GDM1 (cell line): ENCODE results near the gene NPAS3.
A peak's percentile ranks its signal among the peaks of the same experiment; 100 is the strongest.

Experiments
- DNase-seq: peaks from one replicate; lab custom pipeline; 2025; lab: John Stamatoyannopoulos, UW

Gene NPAS3

DNA sequence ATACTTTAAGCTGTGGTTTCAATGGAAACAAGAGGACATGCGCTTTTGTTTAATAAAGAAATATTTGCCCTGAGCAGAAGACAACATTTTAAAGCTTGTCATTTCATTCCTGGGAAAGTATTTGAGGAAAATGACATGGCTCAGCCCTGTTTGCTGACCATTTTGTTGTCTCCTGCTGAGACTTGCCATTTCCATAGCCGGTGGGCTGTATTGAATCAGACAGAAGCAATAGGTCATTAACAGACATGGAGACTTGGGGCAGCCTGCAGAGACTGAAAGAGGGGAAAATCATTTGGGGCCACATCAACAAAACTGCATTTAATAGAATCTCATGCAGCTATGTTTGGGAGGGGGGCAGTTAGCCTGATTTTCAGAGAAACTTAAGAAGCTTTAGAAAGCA is 443.0 kb downstream of the NPAS3 start:
- no peak for DNase-seq

DNA sequence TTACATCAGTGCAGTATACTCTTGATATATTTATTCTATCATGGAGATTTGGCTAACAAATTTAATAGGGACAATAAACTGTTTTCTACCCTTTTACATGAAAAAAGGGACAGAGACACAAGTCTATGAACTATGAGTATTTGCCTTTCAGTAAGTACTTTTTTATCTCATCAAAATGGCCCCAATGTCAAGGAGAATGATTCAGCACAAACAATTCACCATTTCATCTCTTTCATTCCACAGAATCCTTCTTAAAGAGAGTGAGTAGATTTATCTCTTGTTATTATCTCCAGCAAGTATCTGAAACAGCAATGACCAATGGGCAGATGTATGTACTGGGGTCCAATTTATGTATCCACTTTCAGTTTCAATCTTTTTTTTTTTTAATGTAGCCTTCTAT is 447.5 kb downstream of the NPAS3 start:
- no peak for DNase-seq

DNA sequence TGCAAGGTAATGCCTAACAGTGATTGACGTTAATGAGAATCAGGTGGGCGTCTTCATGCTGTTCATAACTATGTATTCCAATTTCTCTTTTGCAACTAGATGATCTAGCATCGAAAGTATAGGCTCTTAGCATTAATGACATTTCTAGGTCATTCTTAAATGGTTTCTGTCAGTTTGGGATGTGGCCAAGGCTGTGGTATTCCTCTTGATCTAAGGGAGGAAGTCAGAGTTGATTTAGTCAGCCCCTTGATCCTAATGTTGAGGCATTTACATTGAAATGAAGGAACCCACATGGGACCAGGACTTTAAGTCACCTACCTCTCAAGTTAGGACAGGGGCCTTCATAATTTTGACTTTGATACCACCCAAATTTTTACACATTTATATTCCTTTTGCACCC is 448.1 kb downstream of the NPAS3 start:
- no peak for DNase-seq

DNA sequence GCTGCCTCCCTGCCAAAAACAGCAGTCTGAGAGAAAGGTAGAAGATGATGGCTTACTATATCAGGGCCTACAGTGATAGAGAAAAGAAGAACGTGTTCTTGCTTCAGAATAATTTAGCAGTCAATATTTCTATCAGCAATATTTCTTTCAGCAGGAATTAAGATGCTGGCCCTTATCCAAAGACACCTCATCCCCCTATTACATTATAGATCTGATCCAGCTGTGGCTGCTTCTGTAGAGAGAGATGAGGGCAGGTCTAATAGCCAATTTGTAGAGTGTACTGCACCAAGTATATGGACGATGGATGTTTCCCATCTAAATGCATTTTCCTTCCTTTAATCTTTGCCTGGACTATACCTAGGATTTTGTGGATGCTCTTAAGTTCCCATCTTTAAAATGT is 451.7 kb downstream of the NPAS3 start:
- DNase-seq, result no peak

DNA sequence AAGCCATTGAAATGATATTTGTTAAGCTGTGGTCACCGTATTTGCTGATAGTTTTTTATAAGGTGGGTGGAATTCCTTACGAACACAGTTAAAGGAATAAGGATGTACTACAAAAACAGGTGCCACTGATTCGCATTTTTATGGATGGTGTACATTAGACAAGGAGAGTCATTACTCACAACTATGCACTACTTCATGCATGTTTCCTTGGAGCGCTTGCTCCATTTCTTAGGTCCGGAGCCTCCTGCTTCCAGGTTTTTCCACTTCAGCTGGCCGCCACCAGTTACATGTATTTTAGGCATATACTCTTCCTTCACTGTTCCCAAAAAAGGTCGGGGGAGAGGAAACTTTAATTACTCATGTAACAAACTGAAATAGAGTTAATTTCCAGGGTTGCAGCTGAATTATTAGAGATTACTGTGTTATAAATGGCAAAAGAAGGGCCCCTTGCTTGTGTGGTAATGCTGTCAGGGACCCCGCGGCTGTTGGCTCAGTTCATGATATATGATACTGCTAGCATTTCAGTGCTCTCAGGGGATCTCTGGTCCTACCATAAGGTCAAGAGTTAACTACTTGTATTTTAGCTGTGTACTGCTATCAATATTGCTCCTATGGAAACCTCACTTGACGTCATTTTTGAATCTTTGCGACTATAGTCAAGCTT is 454.7 kb downstream of the NPAS3 start:
- no peak for DNase-seq

DNA sequence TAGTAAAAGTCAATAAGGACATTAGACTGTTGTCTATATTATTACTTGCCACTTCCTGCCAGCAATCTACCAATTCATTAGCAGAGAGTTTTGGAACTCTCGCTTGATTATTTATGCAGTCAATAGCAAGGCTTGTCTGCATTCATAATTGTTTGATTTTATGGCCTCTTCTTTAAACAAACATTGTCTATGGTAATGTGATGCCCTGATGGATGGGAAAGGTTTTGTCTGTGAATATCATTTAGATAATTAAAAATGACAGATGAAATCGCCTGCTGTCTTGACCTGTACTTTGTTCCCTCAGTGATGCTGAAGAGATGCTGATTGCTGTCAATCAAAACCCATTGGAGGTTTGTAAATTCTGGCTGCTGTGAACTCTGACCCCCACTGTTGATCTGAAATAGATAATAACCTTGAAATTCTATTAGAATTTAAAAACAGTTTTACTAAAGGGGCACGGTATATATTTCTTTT is 455.3 kb downstream of the NPAS3 start:
- DNase-seq, result no peak

DNA sequence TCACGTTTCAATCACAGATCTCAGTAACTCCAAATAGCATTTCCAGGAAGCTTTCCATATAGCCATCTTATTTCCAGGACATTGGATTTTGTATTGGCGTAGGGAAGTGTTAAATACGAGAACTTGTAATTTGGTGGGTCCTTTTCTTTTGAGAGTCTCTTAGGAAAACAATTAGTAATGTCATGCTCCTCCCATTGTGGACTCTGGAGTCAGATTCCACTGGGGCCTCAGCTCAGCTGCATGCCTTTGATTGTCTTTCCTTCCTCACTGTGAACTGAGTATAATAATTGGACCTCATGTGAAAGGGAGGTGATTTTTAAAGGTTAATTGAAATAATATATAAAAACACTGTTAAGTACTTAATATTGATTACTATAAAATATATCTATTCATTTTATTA is 462.6 kb downstream of the NPAS3 start:
- DNase-seq, result no peak

DNA sequence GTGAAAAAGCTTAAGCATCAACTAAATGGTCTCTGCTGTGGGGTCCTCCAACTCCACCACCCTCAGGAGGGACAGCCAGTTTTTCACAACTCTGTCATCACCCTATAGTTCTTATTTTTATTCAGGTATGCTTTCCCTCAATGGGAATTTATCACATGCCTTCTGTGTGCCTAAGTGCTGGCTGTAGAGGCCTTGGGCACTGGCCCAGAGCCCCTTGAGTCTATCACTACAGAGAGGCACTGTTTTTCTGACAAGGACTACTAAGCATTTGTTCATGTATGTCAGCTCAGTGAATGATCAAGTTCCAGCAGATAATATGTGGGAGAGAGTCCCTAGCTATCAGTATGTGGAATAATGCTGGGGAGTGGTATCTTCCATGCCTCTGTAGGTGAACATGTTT is 463.9 kb downstream of the NPAS3 start:
- no peak for DNase-seq

DNA sequence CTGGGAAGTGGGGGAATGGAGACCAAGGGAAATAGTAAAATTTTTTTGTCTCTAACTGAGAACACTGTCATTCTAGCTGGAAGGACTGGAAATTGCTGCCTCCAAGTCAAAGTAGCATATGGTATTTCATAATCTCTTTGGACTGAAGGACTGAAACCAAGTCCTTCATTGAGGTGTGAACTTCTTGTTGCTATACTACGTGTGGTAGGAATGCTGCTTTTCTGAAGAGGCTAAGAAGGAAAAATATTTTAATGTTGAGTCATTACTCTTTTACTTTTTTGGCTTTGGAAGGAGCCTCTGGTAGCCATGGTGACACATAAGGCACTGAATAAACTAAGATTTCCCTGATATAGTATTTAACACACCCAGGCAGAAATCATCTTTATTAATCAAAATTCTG is 465.4 kb downstream of the NPAS3 start:
- no peak for DNase-seq

DNA sequence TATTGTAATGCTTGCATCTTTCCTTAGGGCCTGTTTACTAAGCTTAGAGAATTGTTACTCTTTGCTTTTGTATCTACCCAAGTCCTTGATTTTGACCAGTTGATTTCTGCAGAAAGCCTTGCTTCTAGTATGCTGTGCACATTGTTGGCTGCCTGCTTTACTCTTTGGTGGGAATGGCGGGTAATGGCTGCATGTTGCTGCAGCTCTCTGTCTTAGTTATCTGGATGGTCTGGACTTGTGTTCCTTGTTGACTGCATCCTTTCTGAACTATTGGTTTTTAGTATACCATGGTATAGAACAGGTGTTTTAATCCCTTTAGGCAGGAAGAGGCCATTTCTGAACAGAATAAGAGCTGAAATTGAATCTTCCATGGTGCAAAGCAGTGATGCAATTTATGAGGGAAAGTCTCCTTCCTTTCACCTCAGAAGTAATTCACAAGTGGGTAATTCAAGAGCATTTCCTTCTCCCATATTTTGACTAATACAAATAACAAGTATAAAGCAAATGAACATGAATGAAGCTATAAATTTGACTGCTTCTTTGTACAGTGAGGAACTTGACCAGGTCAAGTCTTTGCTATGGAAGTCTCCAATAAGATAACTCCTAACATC is 466.4 kb downstream of the NPAS3 start:
- DNase-seq, result no peak

DNA sequence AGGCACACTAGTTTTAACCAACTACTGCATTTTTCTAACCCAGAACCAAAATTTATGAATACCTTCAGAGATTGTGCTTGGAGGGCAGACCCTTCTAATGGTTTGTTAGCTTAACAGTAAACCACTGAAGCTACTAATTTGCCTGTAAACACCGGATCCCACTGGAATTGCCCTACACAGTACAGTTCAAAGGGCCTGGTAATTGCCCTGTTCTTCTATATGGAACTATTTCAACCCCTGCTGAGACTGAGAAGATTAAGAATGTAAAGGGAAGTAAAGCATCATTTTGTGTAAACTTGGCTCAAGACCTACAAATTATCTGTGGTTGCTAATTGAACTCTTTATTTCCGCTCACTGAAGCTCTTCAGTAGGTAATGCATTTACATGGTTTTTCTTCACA is 468.1 kb downstream of the NPAS3 start:
- DNase-seq, result no peak

DNA sequence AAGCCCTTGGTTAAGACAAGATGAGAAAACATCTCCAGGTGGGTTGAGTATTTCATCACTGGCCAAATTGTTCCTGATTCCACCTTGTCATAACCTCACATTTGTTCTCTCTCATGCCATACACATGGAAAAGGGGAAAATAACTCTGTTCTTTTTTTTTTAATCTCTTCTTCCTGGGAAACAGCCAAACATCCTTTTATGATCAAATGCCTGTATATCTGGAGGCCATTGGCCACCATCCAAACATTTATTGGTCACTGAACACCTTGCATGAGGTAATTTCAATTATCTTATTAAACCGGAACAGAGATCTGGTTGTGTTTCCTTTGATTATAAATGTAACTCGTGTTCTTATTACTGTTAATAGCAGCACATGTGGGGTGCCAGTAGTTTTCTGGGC is 469.6 kb downstream of the NPAS3 start:
- no peak for DNase-seq

DNA sequence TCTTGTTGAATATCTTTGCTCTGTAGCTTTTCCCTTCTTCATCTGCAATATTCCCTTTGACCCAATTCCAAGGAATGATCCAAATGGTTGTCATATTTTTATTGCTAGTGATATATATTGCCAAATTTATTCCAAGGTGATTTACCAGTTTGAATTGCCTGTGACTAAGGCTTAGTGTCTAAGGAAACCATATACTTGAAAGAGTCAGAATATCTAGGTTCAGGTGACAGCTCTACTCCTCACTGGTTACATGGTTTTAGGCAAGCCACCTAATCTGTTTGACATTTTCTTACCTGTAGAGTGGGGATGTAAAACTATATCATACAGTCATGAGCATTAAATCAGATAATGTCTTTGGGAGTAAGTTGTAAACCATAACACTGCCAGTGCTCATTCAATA is 473.8 kb downstream of the NPAS3 start:
- no peak for DNase-seq

DNA sequence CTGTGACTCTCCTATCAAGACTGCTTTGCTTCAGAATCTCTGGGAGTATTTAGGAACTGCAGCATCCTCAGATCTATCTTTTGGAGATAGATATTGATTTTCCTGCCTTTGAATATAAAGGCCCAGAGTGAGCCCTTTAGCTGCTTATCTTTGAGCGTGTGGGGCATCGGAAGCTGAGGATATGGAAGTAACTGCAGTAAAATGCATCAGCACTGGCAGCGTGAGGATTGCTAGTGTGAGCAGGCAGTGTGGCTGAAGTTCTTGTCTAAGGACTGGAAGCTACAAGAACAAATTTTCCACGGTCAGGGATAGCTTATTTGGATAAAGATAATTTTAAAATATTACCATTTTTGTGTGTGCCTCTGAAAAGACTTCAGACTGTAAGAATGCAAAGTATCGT is 474.7 kb downstream of the NPAS3 start:
- no peak for DNase-seq

DNA sequence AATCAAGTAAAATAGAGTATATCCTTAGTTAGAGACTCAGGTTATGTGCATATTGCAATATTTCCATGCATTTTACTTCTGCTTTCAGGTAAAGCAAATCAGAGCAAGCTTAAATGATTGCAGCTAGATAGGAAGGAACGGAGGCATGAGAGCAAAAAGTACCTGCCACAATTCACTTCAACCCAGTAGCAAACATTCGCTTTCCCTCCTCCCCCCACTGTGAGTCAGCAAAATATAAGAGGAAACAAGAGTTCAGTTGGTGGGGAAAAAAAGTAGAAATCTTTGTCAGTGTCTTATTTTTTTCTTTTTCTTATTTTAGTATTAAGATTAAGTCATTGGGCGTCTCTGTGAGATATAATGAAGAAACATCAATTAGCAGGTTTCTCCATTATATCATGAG is 475.4 kb downstream of the NPAS3 start:
- peak; percentile 40 for DNase-seq

DNA sequence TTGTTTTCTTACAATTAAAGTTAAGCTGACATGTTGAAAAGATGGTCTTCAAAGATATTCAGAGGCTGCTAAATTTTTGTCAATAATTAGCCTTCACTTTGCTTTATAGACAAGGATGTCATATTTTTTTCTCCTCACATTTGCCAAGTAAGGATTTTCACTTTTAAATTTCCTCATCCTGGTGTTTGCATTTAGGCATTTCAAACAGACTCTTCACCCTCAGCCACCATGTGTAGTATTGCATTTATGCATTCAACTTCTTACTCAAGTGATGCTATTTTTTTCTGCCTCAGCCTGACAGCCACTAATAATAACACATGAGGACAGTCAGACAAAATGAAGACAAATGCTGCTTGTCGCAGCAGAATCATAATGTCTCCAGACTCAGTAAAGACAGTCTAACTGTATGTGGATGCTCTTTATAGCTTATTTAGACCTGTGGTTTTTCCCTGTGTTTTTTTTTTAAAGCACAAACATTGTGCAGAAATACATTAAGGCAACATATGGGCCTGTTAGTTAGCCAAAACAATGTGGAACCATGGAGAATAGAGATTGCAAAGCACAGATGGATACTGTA is 481.5 kb downstream of the NPAS3 start:
- DNase-seq, result no peak

DNA sequence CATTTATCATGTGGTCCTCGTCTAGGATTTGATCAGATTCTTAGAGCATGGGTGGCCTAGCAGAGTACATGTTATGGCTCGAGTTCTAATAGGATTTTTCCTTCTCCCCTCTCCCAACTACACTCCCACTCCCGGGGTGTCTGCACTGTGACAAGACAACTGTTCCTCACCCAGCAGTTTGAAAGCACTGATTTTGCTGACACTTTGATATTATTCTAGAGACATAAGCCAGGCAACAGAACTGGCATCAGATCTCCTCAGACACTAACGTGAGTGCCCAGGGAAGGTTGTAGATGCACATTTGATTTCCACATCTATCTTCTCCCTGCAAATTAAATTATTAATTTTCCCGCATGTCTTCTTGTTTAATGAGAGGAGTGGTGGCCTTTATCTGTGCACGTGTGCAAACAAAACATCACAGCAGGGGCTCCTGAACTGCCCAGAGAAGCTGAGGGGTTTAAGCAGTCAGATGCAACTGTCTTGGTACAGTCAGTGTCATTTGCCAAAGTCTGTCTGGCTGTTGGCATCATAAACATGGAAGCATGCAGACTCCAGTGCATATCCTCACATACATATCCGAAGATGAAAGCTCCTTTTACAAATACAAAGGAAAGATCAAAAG is 491.8 kb downstream of the NPAS3 start:
- DNase-seq, result no peak

DNA sequence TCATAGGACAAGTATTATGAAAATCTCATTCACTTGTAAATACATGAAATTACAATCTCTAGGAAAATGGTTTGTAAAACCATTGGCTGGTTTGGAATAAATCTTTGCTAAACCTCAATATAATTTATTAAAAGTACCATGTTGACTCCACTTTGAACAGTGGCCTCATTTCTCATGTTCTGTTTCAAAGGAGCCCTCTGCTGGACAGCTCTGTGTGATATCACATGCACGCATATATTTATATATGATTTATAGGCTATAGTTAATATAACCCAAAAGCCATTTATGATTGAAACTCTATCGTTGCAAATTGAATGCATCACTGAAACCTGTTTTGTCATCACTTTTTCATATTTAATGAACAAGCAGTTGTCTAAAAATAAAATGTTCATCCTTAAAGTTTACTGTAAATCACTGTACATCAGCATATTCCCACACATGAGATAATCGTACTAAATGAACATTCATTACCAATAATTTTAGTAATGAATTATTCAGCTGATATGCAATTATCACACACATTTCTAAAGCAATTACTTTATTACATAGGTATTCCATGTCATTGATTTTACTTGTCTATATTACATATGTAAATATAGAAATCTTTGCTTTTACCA is 493.8 kb downstream of the NPAS3 start:
- DNase-seq, result no peak

DNA sequence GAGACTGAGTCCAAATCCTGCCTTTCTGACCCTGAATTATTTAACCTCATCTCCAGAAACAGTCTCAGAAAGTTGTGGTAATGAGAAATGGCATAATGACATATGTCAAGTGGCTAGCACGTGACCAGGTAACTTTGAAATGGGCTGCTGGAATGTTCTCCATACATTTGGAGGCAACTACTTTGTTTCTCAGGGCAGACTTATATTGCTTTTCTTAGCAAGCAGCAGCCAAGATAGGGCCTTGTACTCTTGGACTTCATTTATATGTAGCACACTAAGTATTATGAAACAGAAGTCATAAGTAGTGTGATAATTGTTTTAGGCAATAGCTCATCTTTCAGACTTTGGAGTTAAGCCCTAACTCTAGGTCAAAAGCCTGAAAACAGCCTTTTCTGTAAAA is 494.7 kb downstream of the NPAS3 start:
- no peak for DNase-seq

DNA sequence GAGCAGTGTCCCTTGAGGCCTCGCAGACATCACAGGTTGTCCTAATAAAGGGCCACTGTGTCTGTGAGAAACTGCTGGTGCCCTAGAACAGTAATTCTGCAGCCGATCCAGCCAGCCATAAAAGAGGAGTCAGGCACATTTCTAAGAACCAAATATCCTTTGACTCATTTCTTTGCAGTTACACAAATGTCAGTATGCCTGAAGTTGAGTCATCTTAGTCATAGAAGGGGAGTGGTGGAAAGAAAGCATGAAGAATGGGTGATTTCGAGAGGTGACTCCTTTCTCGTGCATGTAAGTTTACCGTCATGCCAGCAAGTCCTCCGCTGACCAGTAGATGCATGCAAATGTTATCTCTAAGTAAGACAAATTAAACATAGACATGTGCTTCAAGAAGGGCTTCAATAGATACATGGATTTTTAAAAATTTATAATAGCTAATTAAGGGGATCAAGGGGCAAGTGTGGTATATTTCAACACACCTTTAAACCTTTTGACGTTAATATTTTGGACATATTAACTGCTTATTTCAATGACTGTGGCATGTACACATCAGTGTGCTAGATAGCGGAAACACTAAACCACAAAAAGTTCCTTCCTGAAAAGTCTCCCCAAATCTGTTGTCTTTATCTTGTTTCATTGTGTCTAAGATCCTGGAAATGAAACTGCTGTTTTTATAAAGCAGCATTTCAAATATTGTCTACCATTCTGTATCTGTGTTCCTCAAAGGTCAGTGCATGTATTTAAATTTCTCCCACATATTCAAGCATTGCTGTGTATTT is 497.4 kb downstream of the NPAS3 start:
- DNase-seq, result no peak

DNA sequence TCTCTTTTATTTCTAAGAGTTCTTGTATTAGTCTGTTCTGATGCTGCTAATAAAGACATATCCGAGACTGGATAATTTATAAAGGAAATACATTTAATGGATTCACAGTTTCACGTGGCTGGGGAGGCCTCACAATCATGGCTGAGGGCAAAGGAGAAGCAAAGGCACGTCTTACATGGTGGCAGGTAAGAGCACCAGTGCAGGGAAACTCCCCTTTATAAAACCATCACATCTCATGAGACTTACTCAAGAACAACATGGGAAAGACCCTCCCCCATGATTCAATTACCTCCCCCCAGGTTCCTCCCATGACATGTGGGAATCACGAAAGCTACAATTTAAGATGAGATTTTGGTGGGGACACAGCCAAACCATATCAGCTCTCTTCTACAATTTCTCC is 503.0 kb downstream of the NPAS3 start:
- no peak for DNase-seq

DNA sequence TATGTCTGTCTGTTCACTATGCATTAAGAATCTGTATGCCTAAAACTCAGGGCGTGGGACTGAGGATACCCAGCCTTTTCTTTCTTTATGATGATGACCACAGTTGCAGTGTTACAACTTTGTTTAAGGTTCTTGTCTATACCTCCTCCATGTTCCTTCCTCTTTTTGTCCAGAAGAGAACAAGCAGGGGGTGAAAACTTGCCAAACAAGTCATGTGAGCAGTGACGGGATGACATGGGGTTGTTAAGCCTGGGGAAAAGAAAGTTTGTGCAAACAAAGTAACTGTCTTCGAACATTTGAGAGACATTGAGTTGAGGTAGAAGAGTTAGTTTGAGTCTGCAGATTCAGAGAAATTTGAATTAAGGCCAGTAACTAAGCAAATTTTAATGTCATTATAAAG is 505.5 kb downstream of the NPAS3 start:
- DNase-seq, result no peak
